Skeletal muscle tissue (tissue), 4 donors: ENCODE results near the gene KLHL6. TPM values are rescaled to one million over a fixed set of nuclear protein-coding genes. Genes with fewer than 3 reads are reported as not detected.

Experiments
- H3K27ac ChIP-seq: one replicate; pipeline ENCODE4 v1.7.0; 2013; ENCODE audit warnings: mild to moderate bottlenecking, low read depth, low read length, inconsistent platforms
- H3K27me3 ChIP-seq, 3 donors: one replicate each; pipeline ENCODE4 v1.7.0; 2013; ENCODE audit warnings: low read length in 3 of 3; ENCODE audit not compliant: control insufficient read depth in 3 of 3, insufficient read depth in 3 of 3
- H3K36me3 ChIP-seq, 3 donors: one replicate each; pipeline ENCODE4 v1.7.0; 2013; ENCODE audit warnings: low read length in 3 of 3; ENCODE audit not compliant: control insufficient read depth in 3 of 3, insufficient read depth in 3 of 3
- H3K4me1 ChIP-seq, 3 donors: one replicate each; pipeline ENCODE4 v1.7.0; 2013; ENCODE audit warnings: low read length in 3 of 3, mild to moderate bottlenecking in 3 of 3; ENCODE audit not compliant: control insufficient read depth in 3 of 3, insufficient read depth in 3 of 3
- H3K4me3 ChIP-seq, 3 donors: one replicate each; pipeline ENCODE4 v1.7.0; 2013; ENCODE audit warnings: low read length in 3 of 3
- H3K9ac ChIP-seq, 3 donors: one replicate each; pipeline ENCODE4 v1.7.0; 2013; ENCODE audit warnings: low read length in 3 of 3, mild to moderate bottlenecking in 3 of 3, moderate library complexity in 2 of 3, low read depth in 1 of 3
- H3K9me3 ChIP-seq, 3 donors: one replicate each; pipeline ENCODE4 v1.7.0; 2013; ENCODE audit warnings: low read length in 3 of 3; ENCODE audit not compliant: control insufficient read depth in 3 of 3
- total RNA-seq: library from RNA; depleted of rRNA; stranded (reverse); fragments of >200 nt; gene quantifications from one replicate; pipeline ENCODE4 v1.2.3, GENCODE V29; 2014
- donor health status: Osteomylitis.

KLHL6 gene
- total RNA-seq, 1 donor from 2014 or later = 1.0 TPM

- H3K4me1 ChIP-seq = peaks cover 0 to 2% (median 0%) of the 10 kb centered on the region in 3 donors
- no peak overlapping the region for H3K27ac ChIP-seq
- no peak overlapping the region for H3K4me3 ChIP-seq
- no peaks in the 10 kb centered on the region for H3K36me3 ChIP-seq
- no peak overlapping the region for H3K9ac ChIP-seq
- H3K9me3 ChIP-seq = no peaks in the 10 kb centered on the region
- H3K27me3 ChIP-seq = no peaks in the 10 kb centered on the region
These were observed 8.9 kb downstream of the KLHL6 start for GRCh38 chr3:183546625-183547024.

GRCh38 chr3:183545708-183546107, 9.8 kb downstream of the KLHL6 start:
- Histone ChIP-seq H3K9me3 (no peaks in the 10 kb centered on the region), H3K4me1 (no peaks in the 10 kb centered on the region), H3K27ac (no peak overlapping the region), H3K36me3 (no peaks in the 10 kb centered on the region), H3K27me3 (no peaks in the 10 kb centered on the region), H3K4me3 (no peak overlapping the region), H3K9ac (no peak overlapping the region)

GRCh38 chr3:183542355-183542754, 13.2 kb downstream of the KLHL6 start:
- Histone ChIP-seq H3K4me1 (peaks cover 5 to 13% (median 10%) of the 10 kb centered on the region in 3 donors), H3K27ac (no peak overlapping the region), H3K36me3 (no peaks in the 10 kb centered on the region), H3K9me3 (no peaks in the 10 kb centered on the region), H3K4me3 (no peak overlapping the region), H3K27me3 (no peaks in the 10 kb centered on the region), H3K9ac (no peak overlapping the region)

GRCh38 chr3:183541738-183542137, 13.8 kb downstream of the KLHL6 start:
- Histone ChIP-seq H3K27ac (no peak overlapping the region), H3K4me1 (peaks cover 10 to 20% (median 16%) of the 10 kb centered on the region in 3 donors), H3K4me3 (no peak overlapping the region), H3K27me3 (no peaks in the 10 kb centered on the region), H3K36me3 (no peaks in the 10 kb centered on the region), H3K9me3 (no peaks in the 10 kb centered on the region), H3K9ac (no peak overlapping the region)

- Histone ChIP-seq H3K9me3 (no peaks in the 10 kb centered on the region), H3K27ac (no peak overlapping the region)
These were observed 14.3 kb downstream of the KLHL6 start for GRCh38 chr3:183541235-183541655.

GRCh38 chr3:183540501-183541234, 14.8 kb downstream of the KLHL6 start:
- H3K27me3 ChIP-seq = no peaks in the 10 kb centered on the region
- H3K27ac ChIP-seq = no peak overlapping the region
- H3K4me3 ChIP-seq = no peak overlapping the region
- no peaks in the 10 kb centered on the region for H3K36me3 ChIP-seq
- no peaks in the 10 kb centered on the region for H3K9me3 ChIP-seq
- peaks cover 11 to 28% (median 20%) of the 10 kb centered on the region in 3 donors for H3K4me1 ChIP-seq
- no peak overlapping the region for H3K9ac ChIP-seq

More at GRCh38 chr3:183541235-183541655, 14.3 kb downstream of the KLHL6 start:
- no peaks in the 10 kb centered on the region for H3K27me3 ChIP-seq
- H3K4me3 ChIP-seq = no peak overlapping the region
- H3K4me1 ChIP-seq = peaks cover 11 to 24% (median 20%) of the 10 kb centered on the region in 3 donors
- H3K36me3 ChIP-seq = no peaks in the 10 kb centered on the region
- no peak overlapping the region for H3K9ac ChIP-seq

GRCh38 chr3:183539811-183540210, 15.7 kb downstream of the KLHL6 start:
- Histone ChIP-seq H3K27ac (no peak overlapping the region), H3K4me1 (peaks cover 11 to 28% (median 20%) of the 10 kb centered on the region in 3 donors), H3K9ac (no peak overlapping the region), H3K36me3 (no peaks in the 10 kb centered on the region), H3K9me3 (no peaks in the 10 kb centered on the region), H3K27me3 (no peaks in the 10 kb centered on the region), H3K4me3 (no peak overlapping the region)

GRCh38 chr3:183538486-183538885, 17.0 kb downstream of the KLHL6 start:
- no peaks in the 10 kb centered on the region for H3K9me3 ChIP-seq
- no peaks in the 10 kb centered on the region for H3K36me3 ChIP-seq
- H3K9ac ChIP-seq = no peak overlapping the region
- no peak overlapping the region for H3K4me3 ChIP-seq
- peak overlapping the region; percentile 86 for H3K27ac ChIP-seq
- no peaks in the 10 kb centered on the region for H3K27me3 ChIP-seq
- H3K4me1 ChIP-seq = peaks cover 11 to 28% (median 20%) of the 10 kb centered on the region in 3 donors

GRCh38 chr3:183537295-183537730, 18.2 kb downstream of the KLHL6 start:
- no peak overlapping the region for H3K4me3 ChIP-seq
- H3K4me1 ChIP-seq = peaks cover 11 to 28% (median 20%) of the 10 kb centered on the region in 3 donors
- no peaks in the 10 kb centered on the region for H3K27me3 ChIP-seq
- no peaks in the 10 kb centered on the region for H3K36me3 ChIP-seq
- H3K27ac ChIP-seq = peak overlapping the region; percentile 86
- H3K9me3 ChIP-seq = no peaks in the 10 kb centered on the region
- peak overlapping the region in 1 of 3 donors; percentile 60 for H3K9ac ChIP-seq

GRCh38 chr3:183536238-183536880, 19.1 kb downstream of the KLHL6 start:
- peak overlapping the region in 1 of 3 donors; percentile 60 for H3K9ac ChIP-seq
- no peaks in the 10 kb centered on the region for H3K9me3 ChIP-seq
- H3K27ac ChIP-seq = no peak overlapping the region
- H3K4me3 ChIP-seq = no peak overlapping the region
- no peaks in the 10 kb centered on the region for H3K36me3 ChIP-seq
- H3K4me1 ChIP-seq = peaks cover 11 to 28% (median 20%) of the 10 kb centered on the region in 3 donors
- no peaks in the 10 kb centered on the region for H3K27me3 ChIP-seq
